ENCODE measurements around the gene DDIT3. TPM values are rescaled to one million over a fixed set of nuclear protein-coding genes. Genes with fewer than 3 reads are reported as not detected.

Gene DDIT3
- total RNA-seq, 1 experiment from 2014 or later: 14.1 TPM

DNA sequence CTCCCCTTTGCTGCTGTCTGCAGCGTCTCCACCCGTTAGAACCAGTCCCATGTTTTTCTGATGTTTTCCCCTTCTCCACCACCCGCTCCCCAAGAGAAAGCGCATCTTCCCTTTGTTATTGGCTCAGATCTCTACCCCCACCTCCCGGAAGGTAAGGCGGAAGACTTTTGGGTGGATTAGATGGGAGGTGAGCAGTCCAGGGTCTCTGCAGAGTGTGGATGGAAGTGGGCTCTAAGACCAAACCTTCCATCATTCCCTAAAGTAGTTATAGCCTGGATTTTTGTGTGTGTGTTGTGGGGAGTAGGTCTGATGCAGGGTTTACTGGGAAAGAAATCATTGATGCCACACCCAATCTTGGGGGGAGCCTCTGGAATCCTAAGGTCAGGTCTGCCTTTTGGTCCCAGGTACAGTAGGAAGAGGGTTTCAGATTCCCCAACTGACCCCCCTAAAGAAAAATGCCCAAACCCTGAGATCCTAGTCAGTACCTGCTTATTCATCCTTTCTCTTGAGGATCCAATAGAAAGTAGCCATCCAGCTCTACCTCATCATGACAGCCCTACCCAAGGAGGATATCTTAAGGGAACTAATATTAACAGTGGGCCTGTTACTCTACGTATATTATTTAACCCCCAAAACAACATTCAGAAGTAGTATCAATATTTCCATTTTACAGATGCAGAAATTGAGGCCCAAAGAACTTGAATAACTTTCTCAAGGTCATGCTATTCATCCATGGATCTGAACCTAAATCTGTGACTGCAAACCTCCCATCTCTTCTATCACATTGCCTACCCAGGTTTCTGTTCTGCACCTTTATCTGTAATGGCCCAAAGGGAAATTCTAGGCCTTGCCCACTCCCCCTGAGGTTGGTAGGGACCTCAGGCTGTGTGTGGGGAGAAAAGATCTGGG, 30.6 kb upstream of the DDIT3 start:
- peaks cover 3 to 4% (median 4%) of the 10 kb centered on the region in 3 experiments; a peak in 4 of 7 replicates for H3K36me3 Mint-ChIP-seq (ENCODE audit: insufficient read depth in 1 of 3, low read depth in 3 of 3)
- WGBS (ENCODE audit: extremely low coverage, insufficient read length, low lambda C conversion rate): no CpG with 5 or more reads among the region's 7 CpGs
- Histone ChIP-seq H2BK20ac (ENCODE audit: low read depth, low read length, poor library complexity, severe bottlenecking) (no peak overlapping the region), H4K5ac (ENCODE audit: insufficient read length, low read depth, low read length) (no peak overlapping the region), H3K23ac (ENCODE audit: insufficient read length, low read depth, low read length) (no peak overlapping the region), H3T11ph (ENCODE audit: low read length) (no peak overlapping the region), H3K79me2 (ENCODE audit: insufficient read depth, low read length) (no peaks in the 10 kb centered on the region; the same call in 1 of the 2 replicates), H3K18ac (ENCODE audit: insufficient read length, low read depth, low read length) (no peak overlapping the region), H3K23me2 (ENCODE audit: insufficient read length, low read depth, low read length, poor library complexity, severe bottlenecking) (peaks cover 16% of the 10 kb centered on the region), H2AK5ac (ENCODE audit: insufficient read length, low read length) (no peak overlapping the region), H4K20me1 (ENCODE audit: control insufficient read depth, insufficient read depth, insufficient read length) (no peaks in the 10 kb centered on the region), H2BK15ac (ENCODE audit: low read depth, low read length) (no peak overlapping the region), H3K14ac (ENCODE audit: insufficient read depth, low read length) (no peak overlapping the region), H2BK5ac (ENCODE audit: insufficient read length, low read length) (no peak overlapping the region), H3K27ac (ENCODE audit: insufficient read length, low read depth, low read length) (no peak overlapping the region), H3K4me1 (ENCODE audit: insufficient read depth, low read length) (peaks cover 9% of the 10 kb centered on the region), H4K8ac (replicated peaks; ENCODE audit: insufficient read length, low read depth, low read length) (no peak overlapping the region), H3K9me3 (ENCODE audit: control insufficient read depth, low read depth, low read length) (no peaks in the 10 kb centered on the region), H3K56ac (ENCODE audit: insufficient read length, low read depth, low read length) (no peak overlapping the region), H3K9ac (ENCODE audit: extremely low read depth, insufficient read length, low read length) (no peak overlapping the region), H4K91ac (ENCODE audit: insufficient read length, low read depth, low read length) (no peak overlapping the region), H2AFZ (ENCODE audit: low read length) (no peak overlapping the region), H3K4me2 (ENCODE audit: insufficient read depth, insufficient read length, low read length) (peak overlapping the region; percentile 56), H2BK12ac (ENCODE audit: insufficient read length, low read depth, low read length) (no peak overlapping the region), H2BK120ac (ENCODE audit: low read depth, low read length, poor library complexity, severe bottlenecking) (no peak overlapping the region), H3K79me1 (ENCODE audit: insufficient read depth, low read depth, low read length, poor library complexity, severe bottlenecking) (peaks cover 7% of the 10 kb centered on the region), H3K27me3 (ENCODE audit: insufficient read depth, low read length) (no peaks in the 10 kb centered on the region; the same call in 1 of the 2 replicates), H3K4ac (ENCODE audit: low read depth, low read length) (no peak overlapping the region)
- no peak overlapping the region; a peak in 2 of 7 replicates for H3K27ac Mint-ChIP-seq
- H3K27me3 Mint-ChIP-seq (ENCODE audit: low read depth): peaks cover 22% of the 10 kb centered on the region
- H3K4me3 Mint-ChIP-seq: peak overlapping the region; percentile 84 to 89
- TF ChIP-seq, protein P1, sequence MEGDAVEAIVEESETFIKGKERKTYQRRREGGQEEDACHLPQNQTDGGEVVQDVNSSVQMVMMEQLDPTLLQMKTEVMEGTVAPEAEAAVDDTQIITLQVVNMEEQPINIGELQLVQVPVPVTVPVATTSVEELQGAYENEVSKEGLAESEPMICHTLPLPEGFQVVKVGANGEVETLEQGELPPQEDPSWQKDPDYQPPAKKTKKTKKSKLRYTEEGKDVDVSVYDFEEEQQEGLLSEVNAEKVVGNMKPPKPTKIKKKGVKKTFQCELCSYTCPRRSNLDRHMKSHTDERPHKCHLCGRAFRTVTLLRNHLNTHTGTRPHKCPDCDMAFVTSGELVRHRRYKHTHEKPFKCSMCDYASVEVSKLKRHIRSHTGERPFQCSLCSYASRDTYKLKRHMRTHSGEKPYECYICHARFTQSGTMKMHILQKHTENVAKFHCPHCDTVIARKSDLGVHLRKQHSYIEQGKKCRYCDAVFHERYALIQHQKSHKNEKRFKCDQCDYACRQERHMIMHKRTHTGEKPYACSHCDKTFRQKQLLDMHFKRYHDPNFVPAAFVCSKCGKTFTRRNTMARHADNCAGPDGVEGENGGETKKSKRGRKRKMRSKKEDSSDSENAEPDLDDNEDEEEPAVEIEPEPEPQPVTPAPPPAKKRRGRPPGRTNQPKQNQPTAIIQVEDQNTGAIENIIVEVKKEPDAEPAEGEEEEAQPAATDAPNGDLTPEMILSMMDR (conservative IDR thresholded peaks at IDR 0.05): no peak
- H3K9me3 Mint-ChIP-seq: no peaks in the 10 kb centered on the region
- peaks cover 48 to 62% of the 10 kb centered on the region in 2 experiments for H3K4me1 Mint-ChIP-seq
- no peak for DNase-seq

Measured in H9 (cell line).